GM19043 (cell line): ENCODE results near the gene INPP5K.
"Not testable (repeated sequence)": the region's sequence is repeated elsewhere in the genome, so short reads cannot be mapped to it uniquely, and the experiment has no call there.

ENCODE experiments used
- ATAC-seq: cut with Tn5 transposase; IDR thresholded peaks from one replicate; pipeline ENCODE4 v1.9.1; 2021; ENCODE audit warnings: low read depth; ENCODE audit not compliant: unreplicated experiment

Gene INPP5K

DNA sequence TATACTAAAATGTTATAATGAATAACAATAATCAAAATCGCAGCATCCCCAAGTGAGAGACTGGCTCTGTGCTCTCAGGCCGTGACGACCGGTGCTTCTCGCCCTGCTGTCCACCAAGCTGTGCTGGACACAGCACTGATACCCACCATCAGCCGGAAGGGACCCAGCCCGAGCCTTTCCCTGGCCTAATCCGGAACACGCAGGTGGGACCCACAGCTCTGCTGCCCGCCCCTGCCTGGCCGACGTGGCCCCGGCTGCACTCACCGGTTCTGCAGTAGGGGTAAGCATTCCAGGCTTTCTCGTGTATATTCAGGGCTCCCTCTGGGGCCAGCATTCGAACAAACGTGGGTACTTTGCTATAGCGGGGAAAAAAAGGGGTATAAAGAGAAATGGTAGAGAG lies 31.6 kb upstream of the INPP5K start:
- no peak for ATAC-seq

DNA sequence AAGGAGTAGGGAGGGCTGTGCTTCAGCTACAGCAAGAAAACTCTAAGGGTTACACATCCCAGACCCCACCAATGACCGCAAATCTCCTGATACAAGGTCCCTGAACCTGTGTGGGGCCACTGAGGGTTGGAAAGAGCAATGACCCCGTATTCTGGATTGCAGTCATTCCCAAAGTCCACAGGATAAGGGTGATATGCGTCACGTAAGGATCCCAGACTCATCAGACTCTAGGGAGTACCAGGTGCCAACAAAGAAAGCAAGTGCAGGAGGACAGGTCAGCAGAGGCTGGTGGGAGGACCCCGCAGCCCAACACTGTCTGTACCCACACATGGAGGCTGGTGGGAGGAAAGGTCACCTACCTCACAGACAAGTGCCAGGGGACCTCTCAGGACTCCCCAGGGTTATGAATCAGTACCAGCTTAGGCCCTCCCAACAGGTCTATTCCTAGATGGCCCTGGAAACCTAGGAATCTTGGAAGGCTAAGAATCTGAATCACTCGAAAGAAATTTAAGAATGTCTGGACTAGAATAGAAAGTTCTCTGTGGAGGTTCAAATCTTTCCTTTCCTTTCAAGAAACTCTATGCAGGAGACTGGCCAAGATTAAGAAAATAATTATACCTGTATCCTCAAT lies 30.0 kb upstream of the INPP5K start:
- ATAC-seq = no peak

DNA sequence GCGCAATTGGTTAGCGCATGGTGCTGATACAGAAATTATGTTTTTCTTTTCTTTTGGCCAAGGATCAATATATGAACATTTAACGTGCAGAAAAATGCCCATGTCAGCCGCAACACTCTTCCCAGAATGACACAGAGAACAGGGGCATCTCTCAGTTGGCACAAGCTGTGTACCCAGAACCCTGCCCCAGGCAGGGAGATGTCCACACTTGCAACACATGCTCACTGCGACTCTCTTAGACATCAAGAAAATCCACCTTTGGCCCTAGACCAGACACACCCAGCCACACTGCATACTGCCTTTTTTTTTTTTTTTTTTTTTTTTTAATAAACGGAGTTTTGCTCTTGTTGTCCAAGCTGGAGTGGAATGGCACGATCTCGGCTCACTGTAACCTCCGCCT lies 29.2 kb upstream of the INPP5K start:
- ATAC-seq = no peak

DNA sequence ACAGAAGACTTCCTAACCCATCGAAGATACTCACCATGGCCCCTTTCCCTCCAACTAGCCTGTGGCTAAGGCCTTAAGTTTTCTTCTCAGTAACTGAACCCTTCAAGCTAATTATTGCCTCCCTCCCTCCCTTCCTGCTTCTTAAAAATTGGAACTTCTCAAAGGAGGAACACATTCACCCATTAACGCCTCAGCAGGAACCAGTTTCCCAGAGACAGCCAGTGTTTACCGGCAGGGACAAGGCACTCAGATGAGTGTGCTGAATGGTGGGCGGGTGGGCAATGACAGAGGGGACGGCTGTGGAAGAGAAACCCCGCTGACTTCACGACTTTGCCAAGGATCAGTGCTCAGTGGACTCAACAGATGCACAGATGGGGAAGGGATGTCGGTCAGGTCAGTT lies 25.9 kb upstream of the INPP5K start:
- no peak for ATAC-seq

DNA sequence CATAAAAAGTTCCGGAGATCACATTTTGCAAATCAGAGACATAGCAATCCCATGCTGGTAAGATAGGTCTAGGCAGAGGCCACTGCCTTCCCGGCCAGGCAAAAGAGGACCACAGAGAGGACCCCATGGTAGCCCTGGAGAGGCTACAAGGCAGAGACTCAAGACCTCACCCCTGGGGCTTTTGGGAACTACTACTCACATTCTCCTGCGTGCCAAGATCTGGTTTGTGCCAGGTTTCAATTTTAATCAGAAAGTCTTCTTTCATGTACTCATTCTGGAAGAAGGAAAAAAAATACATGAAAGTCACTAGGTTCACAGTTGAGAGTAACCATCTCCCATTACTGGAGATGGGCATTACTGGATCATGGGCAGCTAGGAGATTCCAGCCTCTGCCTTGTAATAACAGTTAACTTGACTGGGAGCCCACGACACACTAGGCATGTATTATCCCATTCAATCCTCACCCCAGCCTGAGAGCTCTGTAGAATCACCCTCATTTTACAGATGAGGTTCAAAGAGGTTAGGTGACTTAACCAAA lies 25.0 kb upstream of the INPP5K start:
- ATAC-seq = no peak

DNA sequence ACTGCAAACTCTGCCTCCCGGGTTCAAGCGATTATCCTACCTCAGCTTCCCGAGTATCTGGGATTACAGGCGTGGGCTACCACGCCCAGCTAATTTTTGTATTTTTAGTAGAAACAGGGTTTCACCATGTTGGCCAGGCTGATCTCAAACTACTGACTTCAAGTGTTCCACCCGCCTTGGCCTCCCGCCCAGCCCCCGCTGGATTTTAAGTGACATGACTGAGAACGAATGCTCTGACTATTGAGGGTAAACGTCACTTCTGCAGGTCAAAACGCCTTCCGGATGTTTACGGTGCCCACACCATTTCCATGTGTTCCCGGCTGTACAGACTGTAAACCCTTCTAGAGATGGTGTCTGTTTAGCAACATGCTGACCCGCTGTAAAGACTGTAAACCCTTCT lies 23.4 kb upstream of the INPP5K start:
- no peak for ATAC-seq

DNA sequence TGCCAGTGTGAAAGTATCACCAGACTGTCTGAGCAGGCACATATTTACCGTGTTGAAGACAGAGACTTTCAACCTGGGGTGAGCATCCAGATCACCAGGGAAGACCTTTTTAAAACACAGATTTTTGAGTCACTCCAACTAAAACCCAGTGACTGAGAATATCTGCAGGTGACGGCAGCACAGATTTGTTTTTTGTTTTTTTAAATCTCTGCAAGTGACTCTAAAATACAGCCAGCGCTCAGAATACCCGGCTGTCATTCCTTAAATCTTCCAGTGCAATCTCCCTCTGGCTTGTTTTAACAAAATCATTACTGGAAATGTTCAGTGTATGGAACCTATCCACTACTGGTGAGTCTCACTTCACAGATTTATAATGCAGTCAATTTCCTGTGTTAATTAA lies 19.3 kb upstream of the INPP5K start:
- ATAC-seq = no peak

DNA sequence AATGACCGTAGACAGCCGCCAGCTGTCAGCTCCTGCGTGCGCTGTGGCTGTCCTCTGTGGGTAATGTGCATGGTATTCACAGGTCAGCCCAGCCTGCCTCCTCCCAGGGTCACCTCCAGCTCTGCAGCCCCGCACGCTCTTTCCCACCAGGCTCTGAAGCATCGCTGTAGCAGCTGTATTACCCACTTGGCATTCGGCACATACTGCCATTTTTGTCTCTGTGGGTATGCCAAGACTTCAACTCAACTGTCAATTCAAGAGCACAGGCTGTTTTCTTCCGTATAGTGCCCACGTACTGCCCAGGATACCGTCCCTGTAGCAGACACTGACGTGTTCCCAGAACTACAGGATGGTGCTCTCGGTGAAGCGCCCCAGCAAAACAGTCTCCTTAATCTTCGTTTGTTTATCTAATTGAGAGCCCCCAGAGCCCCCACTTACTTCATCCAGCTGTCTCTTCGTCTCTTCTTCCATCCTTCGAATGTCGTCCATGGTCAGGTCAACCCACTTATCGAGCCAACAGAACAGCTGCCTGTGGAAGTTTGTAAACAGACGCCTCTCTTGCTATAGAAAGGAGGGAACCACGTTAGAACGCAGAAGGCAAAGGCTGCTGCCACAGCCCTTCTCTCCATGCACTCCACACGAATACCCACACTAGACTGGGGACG lies 17.4 kb upstream of the INPP5K start:
- ATAC-seq = no peak

DNA sequence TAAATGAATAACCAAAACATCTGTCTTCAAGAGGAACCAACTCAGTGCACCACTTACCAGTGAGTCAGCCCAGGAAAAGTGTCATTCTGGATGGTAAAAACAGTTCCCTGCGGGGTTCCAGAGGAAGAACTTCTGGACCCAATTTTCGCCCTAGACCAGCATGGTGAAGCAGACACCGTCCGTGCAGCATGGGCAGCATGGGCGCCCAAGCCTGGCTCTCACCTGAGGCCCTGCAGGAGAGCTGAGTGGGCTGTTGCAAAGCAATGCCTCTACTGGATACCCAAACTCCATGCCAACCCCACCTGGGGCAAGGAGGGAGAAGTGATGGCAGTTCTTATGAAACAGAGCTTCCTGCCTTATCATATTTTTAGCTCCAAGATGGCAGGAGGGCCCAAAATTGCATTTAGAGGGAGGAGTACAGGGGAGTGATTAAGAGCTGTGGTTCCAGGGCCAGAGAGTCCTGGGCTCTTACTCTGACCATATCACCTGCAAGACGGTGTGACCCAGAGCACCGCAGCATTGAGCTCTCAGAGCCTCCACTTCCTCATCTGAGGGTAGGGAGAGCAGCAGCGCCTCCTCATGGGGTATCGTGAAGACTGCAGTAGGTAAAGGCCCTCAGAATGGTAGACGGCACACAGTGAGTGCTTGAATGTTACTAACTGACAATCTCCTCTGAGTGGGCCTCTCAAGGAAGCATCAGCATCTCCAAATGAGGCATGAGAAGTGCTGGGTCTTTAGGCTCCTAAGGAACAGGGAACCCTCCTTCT lies 16.6 kb upstream of the INPP5K start:
- ATAC-seq = no peak

DNA sequence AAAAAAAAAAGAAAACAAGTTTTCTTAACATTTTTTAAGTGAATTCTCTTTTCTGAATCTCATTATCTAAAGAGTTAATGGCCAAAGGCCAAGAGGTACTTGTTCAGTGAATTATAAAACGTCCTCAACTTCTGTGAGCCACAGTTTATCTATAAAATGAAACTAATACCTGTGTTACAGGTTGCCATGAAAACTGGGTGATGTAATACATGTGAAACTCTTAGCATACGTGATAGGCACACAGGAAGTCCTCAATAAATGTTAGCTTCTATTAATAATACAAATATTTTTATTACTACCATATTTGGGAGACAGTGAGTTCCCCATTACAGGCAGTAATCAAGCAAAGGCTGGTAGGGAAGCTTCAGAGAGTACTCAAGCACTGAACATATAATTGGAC lies 13.5 kb upstream of the INPP5K start:
- no peak for ATAC-seq

DNA sequence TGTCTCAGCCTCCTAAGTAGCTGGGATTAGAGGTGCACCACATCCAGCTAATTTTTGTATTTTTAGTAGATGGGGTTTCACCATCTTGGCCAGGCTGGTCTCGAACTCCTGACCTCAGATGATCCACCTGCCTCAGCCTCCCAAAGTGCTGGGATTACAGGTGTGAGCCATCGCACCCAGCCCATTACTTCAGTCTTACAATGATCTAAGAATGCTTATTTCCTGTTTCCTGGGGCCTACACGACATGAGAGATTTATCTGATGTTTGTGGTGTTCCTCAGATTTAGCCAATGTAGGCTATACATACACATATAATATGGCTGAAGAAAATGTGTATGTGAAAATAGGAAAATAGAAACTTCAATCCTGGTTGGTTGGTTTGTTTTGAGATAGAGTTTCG lies 10.5 kb upstream of the INPP5K start:
- not testable (repeated sequence) for ATAC-seq

DNA sequence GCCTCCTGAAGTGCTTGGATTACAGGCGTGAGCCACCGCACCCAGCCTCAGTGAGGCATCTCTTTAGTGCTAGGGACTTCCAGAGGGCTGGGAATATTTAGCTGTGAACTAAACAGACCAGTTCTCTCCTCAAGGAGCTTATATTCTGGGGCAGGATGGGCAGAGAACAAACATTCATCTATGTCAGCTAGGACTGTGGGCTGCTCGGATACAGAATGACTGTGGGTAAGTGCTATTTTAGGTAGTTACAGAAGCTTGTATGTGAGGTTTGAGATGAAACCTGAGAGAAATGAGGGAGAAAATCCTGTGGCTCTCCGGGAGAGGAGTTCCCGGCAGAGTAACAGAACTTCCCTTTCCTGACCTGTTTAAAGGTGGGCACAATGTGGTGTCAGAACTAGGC lies 6.2 kb upstream of the INPP5K start:
- no peak for ATAC-seq

DNA sequence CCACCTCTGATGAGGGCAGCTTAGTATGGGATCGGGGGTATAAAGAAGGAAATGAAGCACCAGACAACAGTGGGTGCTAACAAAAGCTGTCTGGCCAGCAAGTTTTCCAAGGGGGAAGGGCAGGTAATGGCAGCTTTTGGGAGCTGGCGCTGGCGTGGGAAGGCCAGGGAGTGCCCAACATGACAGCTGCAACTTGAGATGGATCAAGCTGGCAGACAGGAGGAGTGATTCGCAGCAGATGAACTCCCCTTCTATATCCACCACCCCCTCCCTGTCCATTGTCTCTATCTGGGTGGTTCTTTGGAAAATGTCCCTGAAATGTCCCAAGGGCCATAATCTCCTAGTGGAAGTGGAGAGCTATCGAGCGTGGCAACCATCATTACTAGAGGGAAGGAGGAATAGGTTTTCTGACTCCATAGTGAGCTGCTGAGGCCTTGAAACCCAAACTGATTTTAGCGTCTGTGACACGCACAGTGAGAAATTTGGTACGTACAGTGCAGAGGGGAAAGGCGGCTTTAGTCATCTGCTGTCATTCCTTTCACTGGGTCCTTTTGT lies 4.8 kb upstream of the INPP5K start:
- ATAC-seq = no peak

DNA sequence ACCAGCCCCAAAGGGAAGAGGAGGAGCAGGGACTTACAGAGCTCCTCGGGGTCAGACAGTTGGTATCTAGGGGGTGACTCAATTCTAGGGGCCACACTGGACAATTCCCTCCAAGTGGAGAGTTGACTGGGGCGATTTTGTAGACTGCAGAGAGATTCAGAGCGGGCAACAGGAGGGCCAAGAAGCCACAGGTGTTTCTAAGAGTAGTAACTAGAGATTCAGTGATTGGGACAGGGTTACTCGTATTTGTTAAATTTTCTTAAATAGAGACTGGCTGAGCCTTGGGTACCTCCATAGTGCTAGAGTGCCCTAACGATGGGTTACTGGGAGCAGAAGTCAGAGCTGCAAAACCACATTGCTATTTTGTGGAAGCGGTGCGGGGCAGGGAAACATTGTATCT lies 3.3 kb upstream of the INPP5K start:
- no peak for ATAC-seq

DNA sequence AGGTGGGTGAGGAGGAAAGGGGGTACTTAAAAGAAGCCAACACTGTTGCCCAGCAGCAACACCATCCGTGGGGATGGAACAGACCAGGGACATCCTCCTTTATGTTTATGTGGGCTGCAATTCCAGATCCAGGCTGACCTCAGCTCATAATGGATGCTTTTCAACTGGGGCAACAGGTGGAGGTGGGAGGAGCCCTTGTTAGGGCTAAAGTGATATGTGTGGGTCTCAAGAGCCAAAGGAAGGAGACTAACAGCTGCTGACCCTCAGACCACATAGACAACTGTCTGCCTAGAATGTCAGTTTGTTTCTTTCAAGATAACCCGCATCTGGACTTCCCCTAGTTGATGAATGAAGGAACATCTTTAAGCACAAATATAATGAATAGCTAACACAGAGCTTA lies 2.0 kb upstream of the INPP5K start:
- ATAC-seq = no peak

DNA sequence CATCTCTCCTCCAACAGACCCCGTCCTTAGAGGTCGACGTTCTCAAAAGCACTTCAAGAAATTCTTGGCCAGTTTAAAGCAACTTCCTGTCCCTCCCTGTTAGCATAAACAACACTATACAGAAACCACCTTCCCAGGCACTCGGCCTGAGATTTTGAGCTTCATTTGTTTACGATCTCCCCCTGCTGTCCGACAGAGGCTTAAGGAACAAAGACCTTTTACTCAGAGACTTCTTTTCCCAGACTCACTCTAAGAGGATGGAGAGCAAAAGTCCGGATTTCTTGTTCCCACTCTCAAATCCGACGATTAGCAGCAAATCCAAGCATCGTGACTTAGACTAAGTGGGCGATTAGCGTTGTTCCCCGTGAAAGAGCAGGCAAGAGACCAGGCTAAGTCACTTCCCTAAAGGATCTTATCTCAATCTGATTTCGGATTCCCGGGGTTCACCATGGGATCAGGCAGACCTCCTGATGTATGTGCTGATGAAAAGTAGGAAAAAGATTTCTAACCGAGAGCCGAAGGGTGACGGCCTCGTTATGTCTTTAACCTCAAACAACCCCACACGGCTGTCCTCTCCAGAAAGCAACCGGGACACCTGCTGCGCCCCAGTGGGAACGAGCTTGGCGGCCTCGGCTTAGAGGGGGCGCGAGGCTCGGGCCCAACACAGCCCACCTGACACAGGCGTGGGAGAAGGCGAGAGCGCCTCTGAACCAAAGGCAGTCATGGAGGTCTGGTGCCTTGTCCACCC lies 598 bp downstream of the INPP5K start:
- ATAC-seq = no peak

DNA sequence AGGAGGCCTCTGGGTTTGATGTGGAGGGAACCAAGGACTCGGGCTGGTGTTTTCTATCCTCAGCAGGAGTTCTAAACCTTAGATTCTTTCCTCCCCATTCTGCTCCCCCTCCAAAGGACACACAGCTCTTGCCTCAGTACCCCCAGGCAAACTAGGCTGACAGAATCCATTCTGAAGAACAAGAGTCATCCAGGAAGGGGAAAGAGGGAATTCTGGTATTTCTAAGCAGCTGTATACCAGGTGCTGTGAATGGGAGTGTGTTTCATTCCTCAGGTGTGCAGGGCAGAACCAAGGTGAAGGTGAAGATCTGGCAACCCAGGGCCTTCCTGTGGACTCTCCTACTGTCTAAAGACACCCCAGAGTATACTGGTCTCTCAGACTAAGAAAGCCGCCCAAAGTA lies 4.1 kb downstream of the INPP5K start:
- ATAC-seq = no peak

DNA sequence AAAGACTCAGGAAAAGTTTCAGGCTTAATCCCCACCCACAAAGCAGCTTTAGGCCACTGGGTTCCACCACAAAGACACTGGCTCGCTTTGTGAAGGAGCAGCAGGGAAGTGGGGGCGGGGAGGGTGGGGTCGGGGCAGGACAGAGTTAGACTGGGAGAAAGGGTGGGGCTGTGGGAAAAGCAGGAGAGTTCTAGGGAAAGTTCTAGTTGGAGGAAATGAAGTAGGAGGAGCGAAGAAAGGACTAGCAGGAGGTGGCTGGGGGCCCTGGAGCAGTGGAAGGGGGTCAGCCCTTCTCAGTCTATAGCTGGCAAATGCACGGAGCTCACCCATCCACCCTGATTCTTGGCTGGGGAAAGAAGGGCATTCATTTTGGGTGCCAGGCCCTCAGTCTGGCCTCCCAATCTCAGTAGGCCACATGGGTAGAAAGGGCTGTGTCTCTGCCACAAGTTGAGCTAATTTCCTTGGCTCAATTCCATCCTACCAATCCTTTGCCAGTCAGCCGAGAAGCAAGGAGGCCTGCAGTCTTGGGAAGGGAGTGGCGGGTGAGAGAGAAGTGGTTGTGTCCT lies 4.6 kb downstream of the INPP5K start:
- no peak for ATAC-seq

DNA sequence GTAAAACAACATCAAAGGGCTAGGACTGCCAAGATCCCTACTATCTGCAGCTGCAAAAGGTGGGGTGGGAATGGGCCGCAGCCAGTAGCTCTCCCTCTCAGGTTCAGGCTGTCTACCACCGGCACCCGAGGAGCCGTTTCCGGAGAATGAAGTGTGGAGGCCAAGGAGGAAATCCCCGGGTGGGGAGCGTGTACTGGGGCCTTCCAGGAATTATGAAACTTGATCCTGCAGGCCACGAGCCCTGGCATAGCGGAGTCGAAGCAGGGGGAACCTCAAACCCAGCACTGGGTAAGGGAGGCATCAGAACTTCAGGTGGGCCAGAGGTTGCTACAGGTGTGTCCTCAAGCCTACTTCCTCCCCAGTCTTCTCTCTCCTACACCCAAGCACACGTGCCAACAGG lies 5.1 kb downstream of the INPP5K start:
- no peak for ATAC-seq

DNA sequence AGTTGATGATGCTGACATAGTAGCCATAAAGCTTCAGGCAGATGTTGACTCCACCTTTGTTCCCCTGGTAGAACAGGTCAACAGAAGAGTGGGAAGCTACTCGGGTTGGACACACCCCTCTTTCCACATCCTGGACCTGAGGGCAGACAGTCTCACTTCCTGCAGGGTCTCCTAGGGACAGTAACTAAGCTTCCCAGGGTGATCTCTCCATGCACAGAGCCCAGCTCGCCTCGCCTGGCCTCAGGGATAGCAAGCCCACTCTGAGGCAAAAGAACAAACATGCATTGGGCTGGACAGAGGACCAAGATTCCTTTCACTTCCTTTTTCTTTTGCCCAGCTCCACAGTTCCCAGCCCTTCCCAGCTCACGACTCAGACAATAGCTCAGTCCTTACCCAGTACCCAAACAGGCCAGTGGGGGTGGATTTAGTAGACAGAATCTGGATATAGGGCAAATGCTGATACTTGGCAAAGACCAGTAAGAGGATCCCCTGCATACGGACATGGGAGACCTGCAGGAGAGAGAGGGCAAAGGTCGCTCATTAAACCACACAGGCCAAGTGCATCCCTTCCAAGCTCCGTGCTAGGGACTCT lies 7.0 kb downstream of the INPP5K start:
- ATAC-seq = no peak
